ENCODE data around the gene HOMER2. TPM values are rescaled to one million over a fixed set of nuclear protein-coding genes. Genes with fewer than 3 reads are reported as not detected.

HOMER2 gene
- total RNA-seq, 1 donor from 2014 or later: 9.4 TPM

- DNase-seq (no peak), ATAC-seq (ENCODE audit: low read depth) (peak; percentile 28)
- Mint-ChIP-seq H3K9me3 (no peaks in the 10 kb centered on the region), H3K27me3 (no peaks in the 10 kb centered on the region), H3K4me3 (peak overlapping the region; percentile 28), H3K4me1 (peaks cover 25% of the 10 kb centered on the region), H3K36me3 (ENCODE audit: low read depth) (no peaks in the 10 kb centered on the region), H3K27ac (no peak overlapping the region)
- ChIA-PET CTCF (interaction anchor here (0.7 to 4.7 kb wide), 8 partner anchors 13 to 161 kb away, joined by 3 to 28 read pairs (median 5); partner anchors contain the start of genes C15orf40 and RAMAC), POLR2A (interaction anchor here (0.6 to 1.1 kb wide), 3 partner anchors 17 to 150 kb away, joined by 4 to 5 read pairs (median 4); no protein-coding TSS in a partner anchor)
- intact Hi-C loops (cut with micrococcal nuclease): loop anchor here (1.0 kb wide), 2 partner anchors 135 to 150 kb away; no protein-coding TSS in a partner anchor
- TF ChIP-seq CTCF (IDR thresholded peaks at IDR 0.05): no peak
Measured at GRCh38 chr15:82849556-82850512, 102.7 kb downstream of the HOMER2 start.

- no peak overlapping the region for H3K4me3 Mint-ChIP-seq
- intact Hi-C loops (cut with micrococcal nuclease): no loop called here
- no peaks in the 10 kb centered on the region for H3K9me3 Mint-ChIP-seq
- no peaks in the 10 kb centered on the region for H3K36me3 Mint-ChIP-seq (ENCODE audit: low read depth)
- TF ChIP-seq CTCF (IDR thresholded peaks at IDR 0.05): no peak
- POLR2A ChIA-PET: no interaction called here
- H3K4me1 Mint-ChIP-seq: peaks cover 34% of the 10 kb centered on the region
- no peaks in the 10 kb centered on the region for H3K27me3 Mint-ChIP-seq
- DNase-seq (no peak), ATAC-seq (ENCODE audit: low read depth) (no peak)
- CTCF ChIA-PET: interaction anchor here (1.5 to 4.7 kb wide), 4 partner anchors 11 to 152 kb away, joined by 4 to 28 read pairs (median 6); partner anchors contain the start of gene RAMAC
- H3K27ac Mint-ChIP-seq: no peak overlapping the region
Measured at GRCh38 chr15:82848241-82848993, 104.1 kb downstream of the HOMER2 start.

- no peaks in the 10 kb centered on the region for H3K27me3 Mint-ChIP-seq
- H3K27ac Mint-ChIP-seq: no peak overlapping the region
- no peak for DNase-seq
- no peak for ATAC-seq (ENCODE audit: low read depth)
- CTCF ChIA-PET: interaction anchor here (2.9 to 4.7 kb wide), 2 partner anchors 15 to 153 kb away, joined by 7 to 28 read pairs; no protein-coding TSS in a partner anchor
- peaks cover 38% of the 10 kb centered on the region for H3K4me1 Mint-ChIP-seq
- no peak for TF ChIP-seq CTCF (IDR thresholded peaks at IDR 0.05)
- H3K36me3 Mint-ChIP-seq (ENCODE audit: low read depth): no peaks in the 10 kb centered on the region
- intact Hi-C loops (cut with micrococcal nuclease): no loop called here
- H3K4me3 Mint-ChIP-seq: no peak overlapping the region
- POLR2A ChIA-PET: no interaction called here
- no peaks in the 10 kb centered on the region for H3K9me3 Mint-ChIP-seq
Measured at GRCh38 chr15:82847703-82848102, 104.8 kb downstream of the HOMER2 start.

- intact Hi-C loops (cut with micrococcal nuclease): no loop called here
- DNase-seq: no peak
- Mint-ChIP-seq H3K9me3 (no peaks in the 10 kb centered on the region), H3K36me3 (ENCODE audit: low read depth) (no peaks in the 10 kb centered on the region), H3K4me1 (peaks cover 37% of the 10 kb centered on the region), H3K27ac (no peak overlapping the region), H3K27me3 (no peaks in the 10 kb centered on the region), H3K4me3 (no peak overlapping the region)
- no peak for TF ChIP-seq CTCF (IDR thresholded peaks at IDR 0.05)
- ChIA-PET CTCF (interaction anchor here (2.9 kb wide), 1 partner anchor 14 kb away, joined by 7 read pairs; no protein-coding TSS in a partner anchor), POLR2A (no interaction called here)
- ATAC-seq (ENCODE audit: low read depth): no peak
Measured at GRCh38 chr15:82846621-82847020, 105.9 kb downstream of the HOMER2 start.

Data from activated B cell treated with CpG ODN at 0.5 μM for 24 hours (primary cell).